Kidney epithelial cell (primary cell): ENCODE data around the gene GFRA1. TPM values are rescaled to one million over a fixed set of nuclear protein-coding genes. Genes with fewer than 3 reads are reported as not detected.

ENCODE experiments used
- DNase-seq: peaks from one replicate; pipeline ENCODE4 v3.0.0-alpha.2; 2010; ENCODE audit warnings: low read depth
- H3K27me3 ChIP-seq: 2 replicates; pipeline ENCODE4 v1.6.0; 2011; ENCODE audit warnings: low read length; ENCODE audit not compliant: control insufficient read depth, insufficient read depth
- H3K36me3 ChIP-seq: 2 replicates; pipeline ENCODE4 v1.5.1; 2011; ENCODE audit warnings: low read length; ENCODE audit not compliant: control insufficient read depth, insufficient read depth
- H3K4me3 ChIP-seq: 2 replicates; pipeline ENCODE4 v1.5.1; 2011; ENCODE audit warnings: low read depth, mild to moderate bottlenecking, control low read depth, low read length
- total RNA-seq: library from RNA; depleted of rRNA; stranded (reverse); fragments of >200 nt; gene quantifications from 2 replicates; pipeline ENCODE4 v1.2.3, GENCODE V29; 2015
- TF ChIP-seq, protein P1 (sequence below): IDR thresholded peaks from 2 replicates; pipeline ENCODE4 v1.5.1; 2011; ENCODE audit warnings: mild to moderate bottlenecking, moderate library complexity, low read length, control low read depth, inconsistent platforms; ENCODE audit not compliant: insufficient read depth, poor library complexity, severe bottlenecking

Gene GFRA1
- total RNA-seq, 1 donor from 2014 or later = 1.6 TPM

DNA sequence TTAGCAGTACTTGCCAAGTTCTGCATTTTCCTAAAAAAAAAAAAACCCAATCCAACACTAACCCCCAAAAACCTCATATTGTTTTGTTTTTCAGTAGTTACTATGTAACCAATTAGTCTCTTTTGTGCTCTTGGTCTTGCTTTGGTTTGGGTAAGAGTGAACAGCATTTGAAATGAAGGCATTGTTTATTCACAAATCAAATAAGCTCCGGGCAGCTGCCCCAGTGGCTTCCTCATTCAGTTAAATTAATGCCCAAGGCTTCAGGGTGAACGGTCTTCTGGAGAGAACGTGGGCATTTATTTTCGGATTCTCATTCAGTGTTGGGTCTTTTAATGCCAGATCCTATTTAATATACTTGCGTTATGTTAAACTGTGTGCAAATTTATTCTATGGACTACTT lies 108.7 kb downstream of the GFRA1 start:
- TF ChIP-seq, protein P1, sequence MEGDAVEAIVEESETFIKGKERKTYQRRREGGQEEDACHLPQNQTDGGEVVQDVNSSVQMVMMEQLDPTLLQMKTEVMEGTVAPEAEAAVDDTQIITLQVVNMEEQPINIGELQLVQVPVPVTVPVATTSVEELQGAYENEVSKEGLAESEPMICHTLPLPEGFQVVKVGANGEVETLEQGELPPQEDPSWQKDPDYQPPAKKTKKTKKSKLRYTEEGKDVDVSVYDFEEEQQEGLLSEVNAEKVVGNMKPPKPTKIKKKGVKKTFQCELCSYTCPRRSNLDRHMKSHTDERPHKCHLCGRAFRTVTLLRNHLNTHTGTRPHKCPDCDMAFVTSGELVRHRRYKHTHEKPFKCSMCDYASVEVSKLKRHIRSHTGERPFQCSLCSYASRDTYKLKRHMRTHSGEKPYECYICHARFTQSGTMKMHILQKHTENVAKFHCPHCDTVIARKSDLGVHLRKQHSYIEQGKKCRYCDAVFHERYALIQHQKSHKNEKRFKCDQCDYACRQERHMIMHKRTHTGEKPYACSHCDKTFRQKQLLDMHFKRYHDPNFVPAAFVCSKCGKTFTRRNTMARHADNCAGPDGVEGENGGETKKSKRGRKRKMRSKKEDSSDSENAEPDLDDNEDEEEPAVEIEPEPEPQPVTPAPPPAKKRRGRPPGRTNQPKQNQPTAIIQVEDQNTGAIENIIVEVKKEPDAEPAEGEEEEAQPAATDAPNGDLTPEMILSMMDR = no peak
- Histone ChIP-seq H3K27me3 (no peaks in the 10 kb centered on the region), H3K4me3 (no peak overlapping the region), H3K36me3 (no peaks in the 10 kb centered on the region)
- no peak for DNase-seq

GRCh38 chr10:116163333-116164131 lies 109.5 kb downstream of the GFRA1 start:
- Histone ChIP-seq H3K36me3 (no peaks in the 10 kb centered on the region), H3K4me3 (no peak overlapping the region), H3K27me3 (no peaks in the 10 kb centered on the region)
- no peak for DNase-seq
- TF ChIP-seq, protein P1 = no peak

- Histone ChIP-seq H3K4me3 (no peak overlapping the region), H3K36me3 (no peaks in the 10 kb centered on the region), H3K27me3 (no peaks in the 10 kb centered on the region)
- TF ChIP-seq, protein P1 = no peak
- DNase-seq = no peak
Observed at GRCh38 chr10:116162851-116163250, 110.2 kb downstream of the GFRA1 start.

DNA sequence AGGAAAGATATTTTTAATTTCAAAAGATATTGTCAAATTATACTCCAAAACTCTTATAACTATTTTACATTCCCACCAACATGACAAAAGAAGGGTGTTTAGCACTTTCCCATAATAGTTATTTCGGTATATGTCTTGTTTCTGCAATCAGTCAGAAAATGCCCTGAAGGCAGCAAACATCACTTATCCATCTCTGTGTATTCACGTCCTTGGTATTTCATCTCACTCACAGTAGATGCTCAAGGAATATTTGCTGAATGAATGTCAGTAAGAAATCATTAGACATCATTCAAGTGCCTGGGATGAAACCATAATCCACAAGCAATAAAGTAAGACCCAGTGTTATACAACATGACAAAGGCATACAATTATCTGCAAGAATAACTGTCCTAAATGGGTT lies 112.7 kb downstream of the GFRA1 start:
- Histone ChIP-seq H3K27me3 (no peaks in the 10 kb centered on the region), H3K36me3 (no peaks in the 10 kb centered on the region), H3K4me3 (no peak overlapping the region)
- TF ChIP-seq, protein P1 = no peak
- DNase-seq = no peak

GRCh38 chr10:116159197-116159596 lies 113.8 kb downstream of the GFRA1 start:
- TF ChIP-seq, protein P1 = no peak
- Histone ChIP-seq H3K27me3 (no peaks in the 10 kb centered on the region), H3K36me3 (no peaks in the 10 kb centered on the region), H3K4me3 (no peak overlapping the region)
- no peak for DNase-seq

GRCh38 chr10:116158036-116158435 lies 115.0 kb downstream of the GFRA1 start:
- Histone ChIP-seq H3K4me3 (no peak overlapping the region), H3K27me3 (no peaks in the 10 kb centered on the region), H3K36me3 (no peaks in the 10 kb centered on the region)
- TF ChIP-seq, protein P1 = no peak
- no peak for DNase-seq
